Endothelial cell of umbilical vein (primary cell): ENCODE data around the gene MRPL33. TPM values are rescaled to one million over a fixed set of nuclear protein-coding genes. Genes with fewer than 3 reads are reported as not detected.

Source experiments
- BruUV-seq: library from RNA; stranded (reverse); fragments of 400-500 nt; replicated peaks from 2 replicates; lab custom pipeline; 2021; lab: Mats Ljungman, UMichigan
- CTCF ChIA-PET: fragments of 300-600, 350-600 bp; sonication (Branson Sonifier 250); formaldehyde crosslinking; loops from one replicate; lab custom pipeline; 2021; ENCODE audit warnings: antibody characterized with exemption, inconsistent platforms; lab: Charles Lee
- POLR2A ChIA-PET: fragments of 300-600, 350-600 bp; sonication (Branson Sonifier 250); formaldehyde crosslinking; loops from one replicate; lab custom pipeline; 2021; ENCODE audit warnings: antibody characterized with exemption, inconsistent platforms; lab: Charles Lee
- DNase-seq: peaks from one replicate; pipeline ENCODE4 v3.0.0-alpha.2; 2011; ENCODE audit warnings: low read depth, low spot score
- FAIRE-seq: peaks from 2 replicates; lab custom pipeline; 2011; peaks lifted over from hg19 to GRCh38; lab: Jason Lieb, UNC
- H2AFZ ChIP-seq: 2 replicates; pipeline ENCODE4 v1.6.0; 2012; ENCODE audit warnings: low read depth, low read length, control low read depth, inconsistent platforms
- H3K27ac ChIP-seq: 2 replicates; pipeline ENCODE4 v1.5.1; 2011; ENCODE audit warnings: low read depth, mild to moderate bottlenecking, control low read depth, low read length, moderate library complexity; ENCODE audit not compliant: insufficient read depth
- H3K27me3 ChIP-seq, 2 experiments: 2 replicates each; pipeline versions ENCODE4 v1.6.0 to v1.6.1; 2011; ENCODE audit warnings: low read length in 2 of 2, mixed read lengths in 1 of 2; ENCODE audit not compliant: control insufficient read depth in 2 of 2, insufficient read depth in 2 of 2
- H3K36me3 ChIP-seq, 2 experiments: 2 replicates in 1 of 2; 3 replicates in 1 of 2; pipeline ENCODE4 v1.5.1; 2011; ENCODE audit warnings: low read length in 2 of 2, mild to moderate bottlenecking in 1 of 2, moderate library complexity in 1 of 2; ENCODE audit not compliant: control insufficient read depth in 2 of 2, insufficient read depth in 2 of 2; ENCODE audit errors: extremely low read depth in 1 of 2
- H3K4me1 ChIP-seq: 3 replicates; pipeline ENCODE4 v1.5.1; 2011; ENCODE audit warnings: mild to moderate bottlenecking, low read length; ENCODE audit not compliant: control insufficient read depth, insufficient read depth; ENCODE audit errors: extremely low read depth
- H3K4me2 ChIP-seq: 2 replicates; pipeline ENCODE4 v1.6.1; 2011; ENCODE audit warnings: low read length, control low read depth, mixed read lengths; ENCODE audit not compliant: insufficient read depth
- H3K4me3 ChIP-seq, 3 experiments: fragments of 200-600 bp in 1 of 3; sonication (generic), shearing (Covaris generic) in 1 of 3; replicated peaks in 1 of 3; 2 replicates each; pipeline ENCODE4 v1.5.1; 2011 to 2016; ENCODE audit warnings: control low read depth in 3 of 3, low read length in 3 of 3, mild to moderate bottlenecking in 2 of 3, inconsistent platforms in 1 of 3, low read depth in 1 of 3, moderate library complexity in 1 of 3; ENCODE audit not compliant: insufficient read depth in 1 of 3
- H3K79me2 ChIP-seq: 2 replicates; pipeline ENCODE4 v1.6.0; 2012; ENCODE audit warnings: low read length, inconsistent platforms; ENCODE audit not compliant: control insufficient read depth, insufficient read depth
- H3K9ac ChIP-seq: replicated peaks from 2 replicates; pipeline ENCODE3; 2011; ENCODE audit warnings: low read length, control low read depth; ENCODE audit not compliant: insufficient read depth; ENCODE audit errors: extremely low read depth
- H3K9me1 ChIP-seq: replicated peaks from 3 replicates; pipeline ENCODE4 v1.6.0; 2011; ENCODE audit warnings: mild to moderate bottlenecking, low read length; ENCODE audit not compliant: control insufficient read depth, insufficient read depth; ENCODE audit errors: extremely low read depth
- H3K9me3 ChIP-seq: replicated peaks from 2 replicates; pipeline ENCODE4 v1.5.1; 2012; ENCODE audit warnings: low read length, inconsistent platforms; ENCODE audit not compliant: control insufficient read depth, insufficient read depth
- H4K20me1 ChIP-seq: replicated peaks from 2 replicates; pipeline ENCODE3; 2011; ENCODE audit warnings: mild to moderate bottlenecking, low read length; ENCODE audit not compliant: control insufficient read depth, insufficient read depth; ENCODE audit errors: extremely low read depth
- EZH2 ChIP-seq: IDR thresholded peaks from 2 replicates; pipeline ENCODE4 v1.6.1; 2012; ENCODE audit warnings: borderline replicate concordance, low read depth, mild to moderate bottlenecking, moderate library complexity, low read length, inconsistent platforms; ENCODE audit not compliant: severe bottlenecking
- FOS ChIP-seq: IDR thresholded peaks from 2 replicates; pipeline ENCODE4 v1.6.1; 2011; ENCODE audit warnings: mild to moderate bottlenecking, low read length, moderate library complexity, borderline replicate concordance; ENCODE audit not compliant: insufficient read depth
- GATA2 ChIP-seq: IDR thresholded peaks from 2 replicates; pipeline ENCODE4 v1.7.0; 2011; ENCODE audit warnings: low read depth, mild to moderate bottlenecking, moderate library complexity, mixed read lengths, low read length; ENCODE audit not compliant: insufficient read length, insufficient read depth
- JUN ChIP-seq: IDR thresholded peaks from 2 replicates; pipeline ENCODE4 v1.6.1; 2011; ENCODE audit warnings: borderline replicate concordance, low read depth; ENCODE audit not compliant: insufficient read length, insufficient read depth
- MYC ChIP-seq: IDR thresholded peaks from one replicate; pipeline ENCODE4 v1.6.1; 2011; ENCODE audit warnings: mild to moderate bottlenecking, low read depth, low read length
- POLR2A ChIP-seq: IDR thresholded peaks from 2 replicates; pipeline ENCODE4 v1.6.1; 2012; ENCODE audit warnings: low read depth, mild to moderate bottlenecking, control low read depth, low read length
- POLR2AphosphoS5 ChIP-seq: IDR thresholded peaks from 2 replicates; pipeline ENCODE4 v1.6.1; 2012; ENCODE audit warnings: low read depth, mild to moderate bottlenecking, control low read depth, low read length, moderate library complexity; ENCODE audit not compliant: insufficient read depth
- dilution Hi-C: fragments of 300-500 bp; cut with MboI; formaldehyde crosslinking; loops from one replicate; pipeline ENCODE4 v1.15.0; 2019; ENCODE audit warnings: low sequenced_read_pairs; ENCODE audit not compliant: extremely low pct_ligation_motif_present
- intact Hi-C: fragments of 100-400 bp; cut with micrococcal nuclease; formaldehyde crosslinking; loops from one replicate; pipeline ENCODE4 v1.10.0; 2022
- polyA plus RNA-seq, 4 experiments: library from polyadenylated mRNA; depleted of rRNA in 3 of 4; stranded (reverse) in 3 of 4; unstranded in 1 of 4; fragments of >200 nt; gene quantifications; 2 replicates each; pipeline versions ENCODE4 v1.2.1 to v1.2.3, GENCODE V29; 2011 to 2012; ENCODE audit warnings: missing spikeins in 1 of 4
- total RNA-seq: library from RNA; stranded (reverse); gene quantifications from 2 replicates; pipeline ENCODE4 v1.2.3, GENCODE V29; 2021
- TF ChIP-seq, protein P1 (sequence below), 2 donors: IDR thresholded peaks; 1 replicate in 1 of 2; 2 replicates in 1 of 2; pipeline ENCODE4 v1.5.1; 2011; ENCODE audit warnings: low read length in 2 of 2, mild to moderate bottlenecking in 2 of 2, moderate library complexity in 2 of 2, control low read depth in 1 of 2, inconsistent platforms in 1 of 2, low read depth in 1 of 2; ENCODE audit not compliant: insufficient read depth in 1 of 2; ENCODE audit errors: extremely low read depth in 1 of 2

Gene MRPL33
- total and polyA plus RNA-seq, 2 donors (not counting 3 experiments of a cell fraction or from before 2014, with no cell fraction given), result 36.1 to 97.4 TPM

DNA sequence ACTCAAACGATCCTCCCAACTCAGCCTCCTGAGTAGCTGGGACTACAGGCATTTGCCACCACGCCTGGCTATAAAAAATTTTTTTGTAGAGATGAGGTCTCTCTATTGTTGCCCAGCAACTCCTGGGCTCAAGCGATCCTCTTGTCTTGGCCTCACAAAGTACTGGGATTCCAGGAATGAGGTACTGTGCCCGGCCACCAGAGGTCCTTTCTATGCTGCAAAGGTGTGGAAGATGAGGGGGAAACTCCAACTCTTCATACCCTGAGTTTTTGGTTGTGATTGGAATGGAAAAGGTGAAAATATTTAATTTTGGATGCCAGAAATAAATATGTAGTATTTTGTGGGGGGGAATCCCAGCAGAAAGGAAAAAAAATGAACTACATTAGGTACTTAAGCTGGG, 36.0 kb downstream of the MRPL33 start:
- Histone ChIP-seq H2AFZ (no peak overlapping the region), H4K20me1 (no peaks in the 10 kb centered on the region), H3K9ac (no peak overlapping the region), H3K9me3 (no peaks in the 10 kb centered on the region), H3K36me3 (no peaks in the 10 kb centered on the region), H3K27me3 (no peaks in the 10 kb centered on the region), H3K4me1 (peaks cover 18% of the 10 kb centered on the region), H3K4me3 (no peak overlapping the region), H3K4me2 (no peak overlapping the region), H3K79me2 (no peaks in the 10 kb centered on the region), H3K9me1 (no peaks in the 10 kb centered on the region), H3K27ac (no peak overlapping the region)
- CTCF ChIA-PET, result interaction anchor here (1.0 to 1.8 kb wide), 10 partner anchors 19 to 645 kb away, joined by 3 to 10 read pairs (median 4); no protein-coding TSS in a partner anchor
- dilution Hi-C loops (no loop called here), intact Hi-C loops (loop anchor here (1.0 kb wide), 4 partner anchors 53 to 645 kb away; partner anchors contain the start of genes BABAM2 and RBKS)
- no peak for FAIRE-seq
- no peak for TF ChIP-seq POLR2A
- TF ChIP-seq, protein P1, sequence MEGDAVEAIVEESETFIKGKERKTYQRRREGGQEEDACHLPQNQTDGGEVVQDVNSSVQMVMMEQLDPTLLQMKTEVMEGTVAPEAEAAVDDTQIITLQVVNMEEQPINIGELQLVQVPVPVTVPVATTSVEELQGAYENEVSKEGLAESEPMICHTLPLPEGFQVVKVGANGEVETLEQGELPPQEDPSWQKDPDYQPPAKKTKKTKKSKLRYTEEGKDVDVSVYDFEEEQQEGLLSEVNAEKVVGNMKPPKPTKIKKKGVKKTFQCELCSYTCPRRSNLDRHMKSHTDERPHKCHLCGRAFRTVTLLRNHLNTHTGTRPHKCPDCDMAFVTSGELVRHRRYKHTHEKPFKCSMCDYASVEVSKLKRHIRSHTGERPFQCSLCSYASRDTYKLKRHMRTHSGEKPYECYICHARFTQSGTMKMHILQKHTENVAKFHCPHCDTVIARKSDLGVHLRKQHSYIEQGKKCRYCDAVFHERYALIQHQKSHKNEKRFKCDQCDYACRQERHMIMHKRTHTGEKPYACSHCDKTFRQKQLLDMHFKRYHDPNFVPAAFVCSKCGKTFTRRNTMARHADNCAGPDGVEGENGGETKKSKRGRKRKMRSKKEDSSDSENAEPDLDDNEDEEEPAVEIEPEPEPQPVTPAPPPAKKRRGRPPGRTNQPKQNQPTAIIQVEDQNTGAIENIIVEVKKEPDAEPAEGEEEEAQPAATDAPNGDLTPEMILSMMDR (IDR thresholded peaks at IDR 0.05; ENCODE audit: extremely low read depth in 1 of 2, insufficient read depth in 1 of 2, low read depth in 1 of 2, low read length in 2 of 2), result peak; percentile 57 to 63
- no peak for TF ChIP-seq GATA2
- TF ChIP-seq MYC, result no peak
- DNase-seq, result peak; percentile 57
- BruUV-seq, result no TSS peak
- POLR2A ChIA-PET, result interaction anchor here (0.6 kb wide), 1 partner anchor 32 kb away, joined by 3 read pairs; no protein-coding TSS in a partner anchor

DNA sequence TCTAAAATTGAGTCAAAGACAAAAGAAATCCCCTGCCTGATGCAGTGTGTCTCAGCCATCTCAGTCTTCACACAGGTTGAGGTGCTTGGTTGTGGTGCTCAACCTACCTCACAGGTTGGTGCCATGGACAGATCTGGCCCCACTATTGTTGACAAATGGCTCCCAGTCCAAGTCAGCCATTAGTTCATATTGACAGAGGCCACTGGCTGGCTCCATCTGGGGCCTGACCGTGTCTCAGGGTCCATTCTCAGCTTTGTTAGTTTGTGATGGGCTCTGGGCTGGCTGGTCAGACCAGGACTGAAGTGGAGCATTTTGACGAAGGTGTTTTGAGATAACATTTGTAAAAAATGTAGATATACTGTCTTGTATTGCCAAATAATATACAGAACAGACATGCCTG, 36.9 kb downstream of the MRPL33 start:
- no peaks in the 10 kb centered on the region for H3K79me2 ChIP-seq
- dilution Hi-C loops (no loop called here), intact Hi-C loops (no loop called here)
- no peak for TF ChIP-seq JUN
- TF ChIP-seq MYC, result no peak
- TF ChIP-seq, protein P1 (IDR thresholded peaks at IDR 0.05; ENCODE audit: extremely low read depth in 1 of 2, insufficient read depth in 1 of 2, low read depth in 1 of 2, low read length in 2 of 2), result no peak
- no peak for TF ChIP-seq POLR2A
- TF ChIP-seq FOS, result no peak
- no peak for TF ChIP-seq EZH2
- no peak for TF ChIP-seq GATA2
- no peak for TF ChIP-seq POLR2AphosphoS5
- H3K4me3 ChIP-seq, result no peak overlapping the region
- H3K4me1 ChIP-seq, result peaks cover 18% of the 10 kb centered on the region
- H3K27me3 ChIP-seq, result no peaks in the 10 kb centered on the region
- no peak overlapping the region for H2AFZ ChIP-seq
- FAIRE-seq (no peak), DNase-seq (no peak)
- no peaks in the 10 kb centered on the region for H4K20me1 ChIP-seq
- H3K9ac ChIP-seq, result no peak overlapping the region
- no peaks in the 10 kb centered on the region for H3K9me1 ChIP-seq
- no peak overlapping the region for H3K27ac ChIP-seq
- CTCF ChIA-PET, result no interaction called here
- H3K9me3 ChIP-seq, result no peaks in the 10 kb centered on the region
- POLR2A ChIA-PET, result no interaction called here
- no peaks in the 10 kb centered on the region for H3K36me3 ChIP-seq
- BruUV-seq, result no TSS peak
- H3K4me2 ChIP-seq, result no peak overlapping the region
